ENCODE data around the gene HMG20B. TPM values are rescaled to one million over a fixed set of nuclear protein-coding genes. Genes with fewer than 3 reads are reported as not detected.
"Not testable (repeated sequence)": the region's sequence is repeated elsewhere in the genome, so short reads cannot be mapped to it uniquely, and the experiment has no call there.

HMG20B gene
- total RNA-seq, 1 donor from 2014 or later: 94.9 TPM

GRCh38 chr19:3527238-3527910 is 45.4 kb upstream of the HMG20B start:
- Mint-ChIP-seq H3K4me1 (no peaks in the 10 kb centered on the region), H3K4me3 (no peak overlapping the region), H3K36me3 (peaks cover 11% of the 10 kb centered on the region), H3K9me3 (no peaks in the 10 kb centered on the region), H3K27me3 (ENCODE audit: low read depth) (no peaks in the 10 kb centered on the region), H3K27ac (no peak overlapping the region)
- TF ChIP-seq, protein P1, sequence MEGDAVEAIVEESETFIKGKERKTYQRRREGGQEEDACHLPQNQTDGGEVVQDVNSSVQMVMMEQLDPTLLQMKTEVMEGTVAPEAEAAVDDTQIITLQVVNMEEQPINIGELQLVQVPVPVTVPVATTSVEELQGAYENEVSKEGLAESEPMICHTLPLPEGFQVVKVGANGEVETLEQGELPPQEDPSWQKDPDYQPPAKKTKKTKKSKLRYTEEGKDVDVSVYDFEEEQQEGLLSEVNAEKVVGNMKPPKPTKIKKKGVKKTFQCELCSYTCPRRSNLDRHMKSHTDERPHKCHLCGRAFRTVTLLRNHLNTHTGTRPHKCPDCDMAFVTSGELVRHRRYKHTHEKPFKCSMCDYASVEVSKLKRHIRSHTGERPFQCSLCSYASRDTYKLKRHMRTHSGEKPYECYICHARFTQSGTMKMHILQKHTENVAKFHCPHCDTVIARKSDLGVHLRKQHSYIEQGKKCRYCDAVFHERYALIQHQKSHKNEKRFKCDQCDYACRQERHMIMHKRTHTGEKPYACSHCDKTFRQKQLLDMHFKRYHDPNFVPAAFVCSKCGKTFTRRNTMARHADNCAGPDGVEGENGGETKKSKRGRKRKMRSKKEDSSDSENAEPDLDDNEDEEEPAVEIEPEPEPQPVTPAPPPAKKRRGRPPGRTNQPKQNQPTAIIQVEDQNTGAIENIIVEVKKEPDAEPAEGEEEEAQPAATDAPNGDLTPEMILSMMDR (IDR thresholded peaks at IDR 0.05; ENCODE audit: unreplicated experiment): no peak
- DNase-seq (ENCODE audit: low spot score in 2 of 2, unreplicated experiment in 2 of 2): no peak

DNA sequence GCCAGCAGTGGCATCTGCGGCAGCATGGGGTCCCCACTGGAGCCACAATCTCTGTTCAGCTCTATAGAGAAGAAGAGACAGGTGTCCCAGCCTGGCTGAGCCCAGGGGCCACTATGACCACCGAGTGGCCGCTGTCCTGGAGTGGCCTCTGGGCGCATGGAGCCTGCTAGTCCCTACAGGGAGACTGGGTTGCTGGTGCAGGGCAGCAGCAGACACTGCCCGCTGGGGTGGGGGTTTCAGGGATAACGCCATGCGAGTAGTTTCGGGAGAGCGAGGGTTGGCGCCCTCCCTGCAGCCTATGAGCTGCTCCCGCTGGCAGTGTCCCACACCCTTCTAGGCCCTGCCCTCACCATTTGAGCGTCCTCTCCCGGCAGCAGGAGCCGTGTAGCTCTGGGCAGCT is 44.7 kb upstream of the HMG20B start:
- Mint-ChIP-seq H3K36me3 (peaks cover 13% of the 10 kb centered on the region), H3K27me3 (ENCODE audit: low read depth) (no peaks in the 10 kb centered on the region), H3K4me1 (no peaks in the 10 kb centered on the region), H3K4me3 (no peak overlapping the region), H3K27ac (no peak overlapping the region), H3K9me3 (no peaks in the 10 kb centered on the region)
- DNase-seq (ENCODE audit: low spot score in 2 of 2, unreplicated experiment in 2 of 2): no peak
- TF ChIP-seq, protein P1 (IDR thresholded peaks at IDR 0.05; ENCODE audit: unreplicated experiment): no peak

GRCh38 chr19:3528539-3529211 is 44.1 kb upstream of the HMG20B start:
- Mint-ChIP-seq H3K4me3 (no peak overlapping the region), H3K27me3 (ENCODE audit: low read depth) (no peaks in the 10 kb centered on the region), H3K4me1 (no peaks in the 10 kb centered on the region), H3K27ac (no peak overlapping the region), H3K9me3 (no peaks in the 10 kb centered on the region), H3K36me3 (peaks cover 18% of the 10 kb centered on the region)
- no peak for DNase-seq (ENCODE audit: low spot score in 2 of 2, unreplicated experiment in 2 of 2)
- TF ChIP-seq, protein P1 (IDR thresholded peaks at IDR 0.05; ENCODE audit: unreplicated experiment): no peak

DNA sequence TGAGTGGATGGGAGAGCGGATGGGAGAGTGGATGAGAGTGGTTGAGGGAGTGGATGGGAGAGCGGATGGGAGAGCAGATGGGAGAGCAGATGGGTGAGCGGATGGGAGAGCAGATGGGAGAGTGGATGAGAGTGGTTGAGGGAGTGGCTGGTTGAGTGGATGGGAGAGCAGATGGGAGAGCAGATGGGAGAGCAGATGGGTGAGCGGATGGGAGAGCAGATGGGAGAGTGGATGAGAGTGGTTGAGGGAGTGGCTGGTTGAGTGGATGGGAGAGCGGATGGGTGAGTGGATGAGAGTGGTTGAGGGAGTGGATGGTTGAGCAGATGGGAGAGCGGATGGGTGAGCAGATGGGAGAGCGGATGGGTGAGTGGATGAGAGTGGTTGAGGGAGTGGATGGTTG is 43.4 kb upstream of the HMG20B start:
- not testable (repeated sequence) for H3K27ac Mint-ChIP-seq; H3K4me3 Mint-ChIP-seq; H3K4me1 Mint-ChIP-seq; H3K27me3 Mint-ChIP-seq (ENCODE audit: low read depth); H3K9me3 Mint-ChIP-seq; DNase-seq (ENCODE audit: low spot score in 2 of 2, unreplicated experiment in 2 of 2)
- peaks cover 16% of the 10 kb centered on the region for H3K36me3 Mint-ChIP-seq

DNA sequence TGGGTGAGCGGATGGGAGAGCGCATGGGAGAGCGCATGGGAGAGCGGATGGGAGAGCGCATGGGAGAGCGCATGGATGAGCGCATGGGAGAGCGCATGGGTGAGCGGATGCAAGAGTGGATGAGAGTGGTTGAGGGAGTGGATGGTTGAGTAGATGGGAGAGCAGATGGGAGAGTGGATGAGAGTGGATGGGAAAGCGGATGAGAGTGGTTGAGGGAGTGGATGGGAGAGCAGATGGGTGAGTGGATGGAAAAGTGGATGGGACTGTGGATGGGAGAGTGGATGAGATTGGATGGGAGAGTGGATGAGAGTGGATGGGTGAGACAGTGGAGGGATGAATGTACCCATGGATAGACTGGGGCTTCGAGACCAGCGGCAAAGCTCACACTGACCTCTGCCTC is 42.4 kb upstream of the HMG20B start:
- H3K36me3 Mint-ChIP-seq: peaks cover 23% of the 10 kb centered on the region
- H3K4me3 Mint-ChIP-seq: no peak overlapping the region
- H3K9me3 Mint-ChIP-seq: no peaks in the 10 kb centered on the region
- H3K4me1 Mint-ChIP-seq: no peaks in the 10 kb centered on the region
- TF ChIP-seq, protein P1 (IDR thresholded peaks at IDR 0.05; ENCODE audit: unreplicated experiment): no peak
- no peaks in the 10 kb centered on the region for H3K27me3 Mint-ChIP-seq (ENCODE audit: low read depth)
- DNase-seq (ENCODE audit: low spot score in 2 of 2, unreplicated experiment in 2 of 2): no peak
- H3K27ac Mint-ChIP-seq: no peak overlapping the region

- Mint-ChIP-seq H3K36me3 (peaks cover 24% of the 10 kb centered on the region), H3K27ac (no peak overlapping the region), H3K4me3 (no peak overlapping the region), H3K27me3 (ENCODE audit: low read depth) (no peaks in the 10 kb centered on the region), H3K9me3 (no peaks in the 10 kb centered on the region), H3K4me1 (no peaks in the 10 kb centered on the region)
- no peak for DNase-seq (ENCODE audit: low spot score in 2 of 2, unreplicated experiment in 2 of 2)
- TF ChIP-seq, protein P1 (IDR thresholded peaks at IDR 0.05; ENCODE audit: unreplicated experiment): no peak
Observed at GRCh38 chr19:3531716-3532115, 41.0 kb upstream of the HMG20B start.
